ENCODE data around the gene GPRC5A.

Gene GPRC5A

DNA sequence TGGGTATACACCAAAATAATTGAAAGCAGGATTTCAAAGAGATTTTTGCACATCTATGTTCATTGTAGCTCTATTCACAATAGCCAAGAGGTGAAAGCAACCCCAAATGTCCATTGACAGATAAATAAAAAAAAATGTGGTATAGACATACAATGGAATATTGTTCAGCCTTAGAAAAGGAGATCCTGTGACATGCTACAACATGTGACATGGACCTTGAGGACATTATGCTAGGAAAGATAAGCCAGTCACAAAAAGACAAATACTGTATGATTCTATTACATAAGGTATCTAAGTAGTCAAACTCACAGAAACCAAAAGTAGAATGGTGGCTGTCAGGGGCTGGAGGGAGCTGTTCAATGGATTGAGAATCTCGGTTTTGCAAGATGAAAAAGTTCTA, 48.5 kb downstream of the GPRC5A start:
- DNase-seq (ENCODE audit: low read depth in 2 of 2), result no peak

DNA sequence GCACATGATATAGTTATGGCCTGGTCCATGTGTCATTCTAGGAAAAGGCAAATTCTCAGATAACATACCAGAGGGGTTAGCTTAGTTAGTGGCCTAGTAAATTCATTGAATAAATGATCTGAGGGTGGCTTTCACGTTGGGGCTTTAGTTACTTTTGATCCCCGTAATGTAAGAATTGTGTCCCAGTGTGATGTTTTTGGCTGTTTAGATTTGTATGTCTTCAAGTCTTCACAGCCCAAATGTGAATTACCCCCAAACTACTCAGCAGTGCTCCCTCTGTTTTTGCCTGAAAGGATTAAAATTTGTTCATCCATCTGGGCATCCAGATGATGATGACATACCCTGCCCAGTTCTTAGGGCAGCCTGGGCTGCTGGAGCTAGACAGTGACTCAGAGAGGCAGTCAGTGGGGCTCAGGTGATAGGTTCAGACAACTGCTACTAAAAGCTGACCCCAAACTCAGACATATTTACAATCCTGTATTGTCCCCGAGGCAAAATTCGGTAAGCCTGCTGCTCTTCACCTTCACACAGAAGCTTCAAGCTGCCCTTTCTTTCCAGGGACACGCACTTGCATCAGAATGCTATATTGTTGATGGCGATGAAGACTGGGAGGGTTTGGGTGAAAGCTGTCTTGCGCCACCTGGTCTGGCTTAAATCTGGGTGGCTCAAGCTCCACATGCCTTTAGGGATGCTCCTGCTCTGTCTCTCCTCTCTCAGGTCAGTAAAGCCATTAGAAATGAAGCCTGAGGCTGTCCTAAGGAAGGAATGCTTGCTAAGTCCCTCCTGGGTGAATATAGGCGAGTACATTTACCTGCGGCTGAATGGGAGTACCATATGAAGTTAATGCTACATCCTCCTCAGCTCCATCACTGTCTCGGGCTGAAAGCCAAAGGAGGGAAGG, 50.3 kb downstream of the GPRC5A start:
- no peak for DNase-seq (ENCODE audit: low read depth in 2 of 2)

DNA sequence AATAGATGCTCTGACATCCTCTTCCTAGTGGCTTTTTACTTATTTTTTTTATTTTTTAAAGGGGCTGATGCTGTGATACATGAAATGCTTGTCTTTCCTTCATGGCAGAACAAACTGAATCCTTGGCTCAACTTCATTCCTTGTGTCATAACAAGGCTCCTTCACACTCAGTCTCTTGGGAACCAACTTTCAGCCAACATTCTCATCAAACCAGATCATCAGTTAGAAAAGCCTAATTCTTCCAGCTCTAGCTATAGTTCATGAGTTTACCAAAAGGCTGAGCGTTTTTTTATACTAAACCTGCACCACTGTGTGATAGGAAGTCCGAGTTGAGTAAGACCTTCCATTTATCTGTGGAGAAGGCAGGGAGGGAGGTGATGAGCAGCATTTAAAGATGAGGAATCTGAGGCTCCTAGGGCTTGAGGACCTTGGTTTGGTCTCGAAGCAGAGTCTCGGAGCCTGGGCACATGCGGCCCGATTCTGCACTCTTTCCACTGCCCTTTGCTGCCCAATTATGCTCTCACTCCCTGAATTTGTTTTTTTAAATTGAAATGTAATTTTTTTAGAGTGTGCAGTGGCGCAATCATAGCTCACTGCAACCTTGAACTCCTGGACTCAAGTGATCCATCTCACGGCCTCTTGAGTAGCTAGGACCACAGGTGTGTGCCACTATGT, 52.4 kb downstream of the GPRC5A start:
- no peak for DNase-seq (ENCODE audit: low read depth in 2 of 2)

DNA sequence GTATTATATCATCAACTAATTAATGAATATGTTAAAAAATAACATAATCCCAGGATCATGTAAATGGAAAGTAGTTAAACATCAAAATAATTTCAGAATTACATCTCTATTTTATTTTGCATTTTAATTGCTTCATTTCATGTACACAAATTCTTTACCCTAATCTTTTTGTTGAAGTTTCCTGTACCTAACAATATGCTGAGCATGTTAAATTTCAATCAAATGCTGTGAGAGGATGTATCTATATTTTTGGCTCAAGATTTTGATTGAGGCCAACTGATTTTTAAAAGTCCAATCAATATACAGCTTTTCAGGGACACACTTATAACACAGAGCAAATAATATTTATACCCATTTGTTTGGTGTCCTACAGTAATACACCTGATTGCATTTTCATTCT, 54.2 kb downstream of the GPRC5A start:
- DNase-seq (ENCODE audit: low read depth in 2 of 2), result no peak

DNA sequence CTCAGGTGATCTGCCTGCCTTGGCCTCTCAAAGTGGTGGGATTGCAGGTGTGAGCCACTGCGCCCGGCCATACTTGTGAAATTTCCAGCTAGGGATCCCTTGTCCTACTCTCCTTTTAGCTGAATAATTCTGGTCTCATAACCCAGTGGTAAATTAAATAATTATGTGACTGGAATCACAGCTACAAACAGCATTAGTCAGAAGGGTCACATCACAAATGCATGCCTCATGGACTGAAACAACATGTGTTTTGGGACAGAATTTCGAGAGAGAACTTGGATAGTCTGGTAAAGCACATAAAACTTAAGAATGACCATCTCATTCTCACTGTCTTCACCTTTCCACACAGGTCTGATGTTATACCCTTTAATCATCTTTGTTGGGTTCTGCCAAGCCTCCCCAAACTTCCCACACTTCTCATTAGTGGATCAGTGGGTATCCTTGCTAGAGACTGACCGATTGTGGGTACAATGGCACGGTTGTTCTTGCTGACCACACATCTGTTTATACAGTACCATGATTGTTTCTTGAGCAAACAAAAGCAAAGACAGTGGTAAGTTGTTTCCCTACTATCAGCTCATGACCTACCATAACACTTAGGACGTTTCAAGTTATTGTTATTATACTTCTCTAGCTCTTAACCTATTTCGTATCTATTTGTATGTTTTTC, 55.5 kb downstream of the GPRC5A start:
- DNase-seq (ENCODE audit: low read depth in 2 of 2), result no peak

DNA sequence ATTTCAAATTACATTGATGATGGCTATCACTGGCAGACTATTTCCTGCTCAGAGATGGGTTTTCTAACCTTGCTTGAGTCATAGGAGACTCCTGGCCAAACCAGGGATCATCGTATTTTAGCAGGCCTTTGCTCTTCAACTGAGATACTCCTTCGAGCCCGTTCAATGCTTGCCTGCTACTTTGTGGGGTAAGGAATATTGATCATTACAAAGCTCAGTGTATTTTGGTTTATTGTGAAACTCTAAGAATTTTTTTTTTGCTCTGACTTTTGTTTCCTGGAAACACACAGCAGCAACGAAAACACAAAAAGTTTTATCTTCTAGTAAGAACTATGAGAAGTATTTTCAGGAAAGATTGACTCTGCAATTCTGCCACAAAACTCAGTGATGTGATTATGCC, 56.5 kb downstream of the GPRC5A start:
- no peak for DNase-seq (ENCODE audit: low read depth in 2 of 2)

DNA sequence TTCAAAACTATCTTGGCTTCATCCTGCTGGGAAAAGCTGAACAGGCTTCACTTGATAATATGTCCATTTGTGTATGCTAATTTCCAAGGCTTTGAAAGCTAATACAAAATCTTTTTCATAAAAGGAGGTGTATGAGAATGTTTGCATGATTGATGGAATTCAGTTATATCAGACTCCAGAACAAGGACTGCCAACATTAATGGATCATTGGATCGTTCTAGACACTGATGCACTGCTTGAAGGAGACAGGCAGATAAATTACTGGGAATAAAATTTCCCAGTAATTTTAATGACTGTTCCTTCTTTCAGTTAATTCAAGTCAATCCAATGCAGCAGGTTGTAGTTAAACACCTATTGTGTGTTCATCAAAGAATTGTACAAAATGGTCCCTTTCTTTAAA, 60.1 kb downstream of the GPRC5A start:
- DNase-seq (ENCODE audit: low read depth in 2 of 2), result no peak

DNA sequence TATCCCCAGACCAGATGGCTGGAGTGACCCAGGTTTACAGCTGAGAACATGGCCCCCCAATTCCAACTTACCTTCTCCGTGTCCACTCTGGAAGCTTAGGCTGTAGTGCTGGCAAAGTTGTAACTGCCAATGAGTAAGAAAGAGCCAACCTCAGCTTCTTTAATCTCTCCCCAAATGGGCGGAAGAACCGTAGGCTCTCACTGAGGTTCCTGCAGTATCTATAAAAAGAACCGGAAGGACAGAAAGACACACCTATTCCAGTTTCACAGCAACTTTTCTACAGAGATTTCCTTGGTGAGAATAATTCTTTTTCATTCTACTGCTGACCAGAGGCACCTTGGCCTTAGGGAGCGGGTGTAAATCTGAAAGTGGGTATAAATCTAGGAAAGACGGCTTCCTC, 60.7 kb downstream of the GPRC5A start, which contains the start of gene GPRC5D:
TSS of gene GPRC5D (minus strand) at position 135 of the 400 bp plus-strand sequence. CDS start 1,786 bp downstream, outside the sequence.
- no peak for DNase-seq (ENCODE audit: low read depth in 2 of 2)

DNA sequence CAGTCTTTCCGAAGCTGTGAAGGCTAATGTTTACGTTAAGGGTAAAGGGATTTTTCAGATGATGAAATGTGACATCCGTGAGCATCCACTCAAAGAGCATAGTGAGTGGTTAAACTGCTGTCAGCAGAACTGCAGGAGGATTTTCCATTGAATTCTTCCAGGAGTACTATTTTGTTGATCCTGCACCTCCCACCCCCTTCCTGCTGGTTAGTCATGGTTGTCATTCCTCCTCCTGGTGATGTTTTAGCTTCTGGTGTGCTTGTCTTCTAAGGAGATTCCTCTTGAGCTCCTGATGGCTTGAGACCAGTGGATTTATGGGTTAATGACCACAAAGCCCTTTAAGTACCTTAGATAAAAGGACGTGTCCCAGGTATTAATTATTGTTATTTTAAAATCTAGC, 63.0 kb downstream of the GPRC5A start:
- no peak for DNase-seq (ENCODE audit: low read depth in 2 of 2)

DNA sequence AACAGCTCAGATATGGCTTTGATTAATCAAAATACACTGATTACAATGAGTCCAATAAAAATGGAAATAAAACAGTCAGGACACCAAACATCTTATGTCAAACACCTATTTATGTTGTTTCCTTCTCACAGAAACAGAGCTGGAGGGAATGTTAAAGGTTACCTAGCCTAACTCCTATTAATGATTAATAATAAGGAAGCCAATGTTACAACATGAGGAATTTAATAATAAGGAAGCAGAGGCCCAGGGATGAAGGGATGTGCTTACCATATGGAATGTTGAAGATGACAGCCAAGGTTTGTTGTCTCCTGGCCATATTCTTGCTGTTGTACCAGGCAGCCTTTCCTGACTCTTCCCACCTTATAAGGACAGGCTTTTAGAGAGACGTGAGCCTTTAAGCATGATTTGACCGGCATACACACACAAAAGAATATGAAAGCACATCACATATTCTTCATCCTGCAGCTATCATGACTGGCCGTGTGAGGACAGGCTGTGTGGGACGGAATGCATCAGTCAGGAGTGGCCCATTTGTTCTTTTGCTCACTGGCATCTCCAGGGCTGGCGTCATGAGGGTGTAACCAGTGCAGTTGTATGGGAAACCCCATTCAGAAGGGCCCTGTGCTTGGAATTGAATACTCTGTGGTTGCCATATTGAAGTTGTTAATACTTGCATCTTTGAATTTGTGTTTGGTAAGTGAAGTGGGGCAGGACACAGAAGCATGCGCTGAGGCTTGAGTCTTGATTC, 63.7 kb downstream of the GPRC5A start:
- DNase-seq (ENCODE audit: low read depth in 2 of 2), result no peak

DNA sequence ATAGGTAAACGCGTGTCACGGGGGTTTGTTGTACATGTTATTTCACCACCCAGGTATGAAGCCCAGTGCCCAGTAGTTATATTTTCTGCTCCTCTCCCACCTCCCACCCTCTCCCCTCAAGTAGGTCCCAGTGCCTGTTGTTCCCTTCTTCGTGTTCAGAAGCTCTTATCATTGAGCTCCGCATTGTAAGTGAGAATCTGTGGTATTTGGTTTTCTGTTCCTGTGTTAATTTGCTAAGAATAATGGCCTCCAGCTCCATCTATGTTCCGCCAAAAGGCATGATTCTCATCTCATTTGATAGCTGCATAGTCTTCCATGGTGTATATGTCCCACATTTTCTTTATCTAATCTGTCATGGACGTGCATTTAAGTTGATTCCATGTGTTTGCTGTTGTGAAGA, 67.5 kb downstream of the GPRC5A start:
- DNase-seq (ENCODE audit: low read depth in 2 of 2), result no peak

DNA sequence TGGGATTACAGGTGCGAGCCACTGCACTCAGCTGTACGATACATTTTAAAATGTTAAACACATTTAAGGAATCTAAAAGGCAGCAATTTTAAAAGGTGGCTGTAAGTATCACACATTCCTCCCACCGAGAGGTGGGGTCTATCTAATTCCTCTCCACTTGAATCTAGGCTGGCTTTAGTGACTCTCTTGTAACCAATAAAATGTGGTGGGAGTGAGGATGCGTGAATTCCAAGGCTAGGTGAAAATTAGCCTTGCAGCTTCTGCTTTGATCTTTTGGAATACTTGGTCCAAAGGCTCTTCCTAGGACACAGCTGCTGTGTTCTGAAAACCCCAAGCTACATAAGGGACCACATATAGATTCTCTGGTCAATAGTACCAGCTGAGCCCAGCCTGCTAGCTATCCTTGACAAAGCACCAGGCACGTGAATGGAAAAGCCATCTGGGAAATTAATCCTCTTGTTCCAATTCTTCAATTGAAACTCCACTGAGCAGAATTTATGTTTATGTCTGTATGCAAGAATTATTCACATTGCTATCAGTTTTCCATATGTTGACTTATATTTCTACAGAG, 69.4 kb downstream of the GPRC5A start:
- DNase-seq (ENCODE audit: low read depth in 2 of 2), result no peak

DNA sequence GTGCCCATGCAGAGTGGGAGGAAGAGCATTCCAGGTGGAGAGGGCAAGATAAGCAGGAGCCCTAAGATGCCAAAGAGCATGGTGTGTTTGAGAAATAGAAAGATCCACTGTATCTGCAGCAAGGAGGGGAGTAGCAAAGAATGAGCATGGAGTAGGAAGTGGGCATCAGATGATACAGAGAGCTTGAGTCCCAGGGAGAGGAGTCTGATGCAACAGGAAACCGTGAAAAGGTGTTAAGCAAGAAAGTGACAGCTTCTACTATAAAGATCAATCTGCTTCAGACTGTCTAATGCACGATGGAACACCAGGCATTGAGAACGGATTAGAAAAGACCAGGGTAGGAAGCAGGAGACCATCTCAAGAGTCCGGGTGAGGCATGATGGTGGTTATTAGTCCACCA, 72.9 kb downstream of the GPRC5A start:
- DNase-seq (ENCODE audit: low read depth in 2 of 2), result no peak

DNA sequence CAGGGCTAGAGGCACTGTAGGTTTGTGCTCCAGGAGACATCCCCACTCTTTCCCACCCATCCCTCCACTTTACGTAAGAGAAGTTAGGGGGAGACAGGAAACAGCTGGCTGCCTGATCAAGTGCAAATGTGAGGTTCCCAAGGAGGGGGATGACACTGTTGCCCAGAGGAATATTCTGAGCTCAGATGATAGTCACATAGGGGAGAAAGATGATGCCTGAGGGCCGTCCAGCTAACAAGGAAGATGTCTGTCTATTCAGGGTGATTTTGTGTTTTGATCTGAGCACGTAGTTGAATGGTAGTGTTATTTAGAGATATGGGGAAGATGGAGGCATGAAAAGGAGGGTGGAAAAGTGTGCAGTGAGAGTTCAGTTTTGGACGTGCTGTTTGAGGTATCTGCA, 74.5 kb downstream of the GPRC5A start:
- no peak for DNase-seq (ENCODE audit: low read depth in 2 of 2)
